GM12873 (cell line): Measurements from ENCODE around the gene PAK5.
A peak's percentile ranks its signal among the peaks of the same experiment; 100 is the strongest.

Experiments used
- TF ChIP-seq, protein P1 (sequence below): IDR thresholded peaks from 2 replicates; pipeline ENCODE4 v1.5.1; 2012; ENCODE audit warnings: low read depth, mild to moderate bottlenecking, moderate library complexity, low read length, control low read depth; ENCODE audit not compliant: insufficient read depth; ENCODE audit errors: missing control alignments

Gene PAK5

GRCh38 chr20:9615118-9615517 is 223.8 kb downstream of the PAK5 start:
- TF ChIP-seq, protein P1, sequence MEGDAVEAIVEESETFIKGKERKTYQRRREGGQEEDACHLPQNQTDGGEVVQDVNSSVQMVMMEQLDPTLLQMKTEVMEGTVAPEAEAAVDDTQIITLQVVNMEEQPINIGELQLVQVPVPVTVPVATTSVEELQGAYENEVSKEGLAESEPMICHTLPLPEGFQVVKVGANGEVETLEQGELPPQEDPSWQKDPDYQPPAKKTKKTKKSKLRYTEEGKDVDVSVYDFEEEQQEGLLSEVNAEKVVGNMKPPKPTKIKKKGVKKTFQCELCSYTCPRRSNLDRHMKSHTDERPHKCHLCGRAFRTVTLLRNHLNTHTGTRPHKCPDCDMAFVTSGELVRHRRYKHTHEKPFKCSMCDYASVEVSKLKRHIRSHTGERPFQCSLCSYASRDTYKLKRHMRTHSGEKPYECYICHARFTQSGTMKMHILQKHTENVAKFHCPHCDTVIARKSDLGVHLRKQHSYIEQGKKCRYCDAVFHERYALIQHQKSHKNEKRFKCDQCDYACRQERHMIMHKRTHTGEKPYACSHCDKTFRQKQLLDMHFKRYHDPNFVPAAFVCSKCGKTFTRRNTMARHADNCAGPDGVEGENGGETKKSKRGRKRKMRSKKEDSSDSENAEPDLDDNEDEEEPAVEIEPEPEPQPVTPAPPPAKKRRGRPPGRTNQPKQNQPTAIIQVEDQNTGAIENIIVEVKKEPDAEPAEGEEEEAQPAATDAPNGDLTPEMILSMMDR, result no peak

GRCh38 chr20:9613871-9614270 is 225.0 kb downstream of the PAK5 start:
- TF ChIP-seq, protein P1, result no peak

DNA sequence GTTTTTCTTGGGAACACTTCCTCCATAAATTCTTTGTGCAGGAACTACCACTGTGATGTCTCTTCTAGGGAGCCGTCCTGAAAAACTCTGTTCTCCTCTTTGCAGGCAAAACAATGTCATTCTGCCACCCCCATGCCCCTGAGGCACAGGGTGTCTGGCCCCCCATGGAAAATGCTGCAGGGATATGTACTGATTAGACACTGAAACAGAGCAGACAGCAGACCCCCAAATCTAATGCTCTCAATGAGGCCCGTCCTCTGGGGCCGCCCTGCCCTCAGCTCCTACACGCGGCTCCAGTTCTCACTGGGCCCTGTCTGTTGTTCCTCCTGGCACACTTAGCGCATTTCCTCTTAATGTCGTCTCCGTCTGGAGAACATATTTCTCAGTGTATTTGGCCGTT is 227.0 kb downstream of the PAK5 start:
- TF ChIP-seq, protein P1, result no peak

GRCh38 chr20:9610665-9611064 is 228.2 kb downstream of the PAK5 start:
- TF ChIP-seq, protein P1, result no peak

- TF ChIP-seq, protein P1, result peak; percentile 59
These were observed 228.9 kb downstream of the PAK5 start for GRCh38 chr20:9609887-9610502.

- TF ChIP-seq, protein P1, result no peak
These were observed 230.1 kb downstream of the PAK5 start for GRCh38 chr20:9608639-9609340.

- TF ChIP-seq, protein P1, result no peak
These were observed 236.1 kb downstream of the PAK5 start for GRCh38 chr20:9602847-9603183.
